WTC11 (cell line): ENCODE measurements around the gene ZNF775. TPM values are rescaled to one million over a fixed set of nuclear protein-coding genes. Genes with fewer than 3 reads are reported as not detected.

Source experiments
- ATAC-seq: fragments of 200-7000 bp; cut with Tn5 transposase; 2 replicates; pipeline ENCODE4 v1.10.0; 2021; ENCODE audit warnings: mild to moderate bottlenecking, moderate library complexity
- CTCF ChIA-PET: fragments of 300-600 bp; sonication (Branson Sonifier 250); formaldehyde crosslinking; loops from one replicate; lab custom pipeline; 2021; ENCODE audit warnings: antibody characterized with exemption; lab: Charles Lee
- POLR2A ChIA-PET: fragments of 350-600 bp; sonication (Branson Sonifier 250); formaldehyde crosslinking; loops from one replicate; lab custom pipeline; 2021; ENCODE audit warnings: antibody characterized with exemption; lab: Charles Lee
- DNase-seq: peaks from one replicate; pipeline ENCODE4 v3.0.0; 2021; ENCODE audit warnings: low spot score
- H3K27ac Mint-ChIP-seq: 2 replicates; pipeline ENCODE4 v1.8.0; 2021; ENCODE audit warnings: mixed read lengths
- H3K27me3 Mint-ChIP-seq: 2 replicates; pipeline ENCODE4 v1.8.0; 2021; ENCODE audit warnings: low read depth, mild to moderate bottlenecking, moderate library complexity, mixed read lengths
- H3K36me3 Mint-ChIP-seq: 2 replicates; pipeline ENCODE4 v1.8.0; 2021; ENCODE audit warnings: mixed read lengths
- H3K4me1 Mint-ChIP-seq: 2 replicates; pipeline ENCODE4 v1.8.0; 2022; ENCODE audit warnings: mixed read lengths
- H3K4me3 Mint-ChIP-seq: 2 replicates; pipeline ENCODE4 v1.8.0; 2021; ENCODE audit warnings: mild to moderate bottlenecking, moderate library complexity, mixed read lengths
- H3K9me3 Mint-ChIP-seq: 2 replicates; pipeline ENCODE4 v1.8.0; 2021; ENCODE audit warnings: mixed read lengths
- ELF4 ChIP-seq: sonication (generic); formaldehyde crosslinking; IDR thresholded peaks from 2 replicates; pipeline ENCODE4 v1.8.1; 2022; ENCODE audit warnings: low read depth, mild to moderate bottlenecking, moderate library complexity, missing genetic modification reagents
- KAT7 ChIP-seq: sonication (generic); formaldehyde crosslinking; IDR thresholded peaks from 2 replicates; pipeline ENCODE4 v1.8.1; 2023; ENCODE audit warnings: missing genetic modification reagents, mild to moderate bottlenecking, borderline replicate concordance
- MXD4 ChIP-seq: fragments of 250-450 bp; sonication (Bioruptor Pico); IDR thresholded peaks from 2 replicates; pipeline ENCODE4 v1.8.0; 2021; ENCODE audit warnings: mild to moderate bottlenecking, moderate library complexity, borderline replicate concordance
- NFE2L1 ChIP-seq: sonication (generic); formaldehyde crosslinking; IDR thresholded peaks from 2 replicates; pipeline ENCODE4 v1.8.1; 2023; ENCODE audit warnings: missing genetic modification reagents
- NR1H2 ChIP-seq: sonication (generic); formaldehyde crosslinking; IDR thresholded peaks from 2 replicates; pipeline ENCODE4 v1.9.0; 2021; ENCODE audit warnings: mild to moderate bottlenecking, moderate library complexity, missing genetic modification reagents
- PRRX2 ChIP-seq: fragments of 250-450 bp; sonication (Bioruptor Pico); IDR thresholded peaks from 2 replicates; pipeline ENCODE4 v1.8.0; 2021; ENCODE audit warnings: mild to moderate bottlenecking
- RELA ChIP-seq: sonication (generic); formaldehyde crosslinking; IDR thresholded peaks from 2 replicates; pipeline ENCODE4 v1.8.1; 2022; ENCODE audit warnings: missing genetic modification reagents, mild to moderate bottlenecking, borderline replicate concordance
- SOX15 ChIP-seq: fragments of 250-450 bp; sonication (Bioruptor Pico); IDR thresholded peaks from 2 replicates; pipeline ENCODE4 v1.9.0; 2021; ENCODE audit warnings: mild to moderate bottlenecking
- TEAD4 ChIP-seq: sonication (generic); formaldehyde crosslinking; IDR thresholded peaks from 2 replicates; pipeline ENCODE4 v1.8.0; 2022; ENCODE audit warnings: mild to moderate bottlenecking, missing genetic modification reagents
- TP53 ChIP-seq: sonication (generic); formaldehyde crosslinking; IDR thresholded peaks from 2 replicates; pipeline ENCODE4 v1.8.1; 2023; ENCODE audit warnings: mild to moderate bottlenecking, missing genetic modification reagents
- ZNF121 ChIP-seq: sonication (generic); formaldehyde crosslinking; IDR thresholded peaks from 2 replicates; pipeline ENCODE4 v1.8.0; 2023; ENCODE audit warnings: missing genetic modification reagents
- ZNF219 ChIP-seq: sonication (generic); formaldehyde crosslinking; IDR thresholded peaks from 2 replicates; pipeline ENCODE4 v1.8.0; 2023; ENCODE audit warnings: missing genetic modification reagents, mild to moderate bottlenecking, borderline replicate concordance
- ZNF232 ChIP-seq: sonication (generic); formaldehyde crosslinking; IDR thresholded peaks from 2 replicates; pipeline ENCODE4 v1.8.0; 2022; ENCODE audit warnings: mild to moderate bottlenecking, missing genetic modification reagents
- total RNA-seq: library from RNA; stranded (reverse); gene quantifications from 3 replicates; pipeline ENCODE4 v1.2.3, GENCODE V29; 2021
- TF ChIP-seq, protein P1 (sequence below): sonication (generic); formaldehyde crosslinking; IDR thresholded peaks from 2 replicates; pipeline ENCODE4 v1.8.1; 2023; ENCODE audit warnings: mild to moderate bottlenecking, missing genetic modification reagents, moderate library complexity
- TF ChIP-seq, protein P2 (sequence below): sonication (generic); formaldehyde crosslinking; IDR thresholded peaks from 2 replicates; pipeline ENCODE4 v1.8.0; 2023; ENCODE audit warnings: missing genetic modification reagents
- TF ChIP-seq, protein P3 (sequence below): sonication (generic); formaldehyde crosslinking; IDR thresholded peaks from 2 replicates; pipeline ENCODE4 v1.8.0; 2022; ENCODE audit warnings: mild to moderate bottlenecking, missing genetic modification reagents
- TF ChIP-seq, protein P4 (sequence below): sonication (generic); formaldehyde crosslinking; IDR thresholded peaks from 2 replicates; pipeline ENCODE4 v1.8.1; 2023; ENCODE audit warnings: mild to moderate bottlenecking, moderate library complexity, missing genetic modification reagents
- TF ChIP-seq, protein P5 (sequence below): fragments of 250-450 bp; sonication (Bioruptor Pico); IDR thresholded peaks from 2 replicates; pipeline ENCODE4 v1.9.0; 2021; ENCODE audit warnings: moderate library complexity, mild to moderate bottlenecking, inconsistent platforms, borderline replicate concordance
- TF ChIP-seq, protein P6 (sequence below): sonication (generic); formaldehyde crosslinking; IDR thresholded peaks from 2 replicates; pipeline ENCODE4 v1.8.1; 2022; ENCODE audit warnings: low read depth, mild to moderate bottlenecking, moderate library complexity, missing genetic modification reagents, borderline replicate concordance
- TF ChIP-seq, protein P7 (sequence below): sonication (generic); formaldehyde crosslinking; IDR thresholded peaks from 2 replicates; pipeline ENCODE4 v1.8.1; 2023; ENCODE audit warnings: mild to moderate bottlenecking, missing genetic modification reagents

Gene ZNF775
- total RNA-seq, 1 experiment from 2014 or later: 25.4 TPM

DNA sequence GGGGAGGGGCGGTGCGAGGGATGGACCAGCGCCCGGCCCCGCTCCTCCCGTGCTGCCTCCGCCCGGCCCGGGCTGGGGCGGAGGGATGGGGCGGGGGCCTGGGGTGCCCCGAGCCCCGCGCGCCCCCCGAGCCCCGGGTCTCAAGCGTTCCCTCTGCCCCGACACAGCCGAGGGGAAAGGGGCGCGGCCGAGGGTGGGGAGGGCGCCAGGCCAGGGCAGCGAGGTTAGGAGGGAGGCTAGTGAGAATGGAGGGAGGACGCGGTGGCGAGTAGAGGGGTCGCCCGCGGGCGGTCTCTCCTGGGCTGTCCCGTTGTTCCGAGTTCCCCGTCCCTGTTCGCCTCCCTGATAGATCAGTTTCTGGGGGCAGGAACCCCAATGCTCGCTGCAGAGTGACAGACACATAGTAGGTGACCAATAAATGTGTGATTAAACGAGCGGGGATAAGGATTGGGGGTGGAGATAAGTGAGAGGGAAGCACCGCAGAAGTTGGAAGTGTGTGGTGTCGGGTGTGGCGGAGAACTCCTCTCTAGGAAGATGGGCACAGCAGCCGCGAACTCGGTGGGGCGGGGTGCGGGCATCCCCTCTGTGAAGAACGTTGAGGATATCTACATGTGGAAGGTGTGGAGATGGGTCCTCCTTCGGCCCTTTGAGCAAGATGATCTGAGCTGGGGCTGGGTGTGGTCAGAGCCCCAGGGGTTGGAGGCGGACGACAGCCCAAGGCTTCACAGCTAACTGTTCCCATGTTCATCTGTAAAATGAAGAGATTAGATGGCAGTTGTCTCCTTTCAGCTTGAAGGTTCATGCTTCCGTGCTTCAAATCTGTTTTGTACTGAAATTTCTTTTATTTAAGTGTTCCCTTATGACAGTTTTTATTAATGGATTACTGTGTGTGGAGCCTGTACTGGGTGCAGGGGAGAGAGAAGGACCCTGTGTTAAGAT is 580 bp downstream of the ZNF775 start:
- H3K4me3 Mint-ChIP-seq: peak overlapping the region; percentile 87
- H3K36me3 Mint-ChIP-seq: peaks cover 5% of the 10 kb centered on the region
- H3K9me3 Mint-ChIP-seq: no peaks in the 10 kb centered on the region
- POLR2A ChIA-PET: interaction anchor here (0.9 to 1.4 kb wide), 4 partner anchors 8 to 26 kb away, joined by 3 to 5 read pairs (median 4); partner anchors contain the start of gene REPIN1
- peak overlapping the region; percentile 88 for H3K27ac Mint-ChIP-seq
- TF ChIP-seq KAT7 (CRISPR knock-in tag) (peak; percentile 63; the same call in 1 of the 2 replicates), ZNF121 (CRISPR knock-in tag) (peak; percentile 45), RELA (CRISPR knock-in tag) (no peak), NFE2L1 (CRISPR knock-in tag) (peak; percentile 61; the same call in 1 of the 2 replicates), MXD4 (CRISPR knock-in tag) (no peak), ELF4 (CRISPR knock-in tag) (0 out of 2 replicates have a peak, but pooled peaks have one; percentile 63), SOX15 (no peak), ZNF232 (CRISPR knock-in tag) (no peak)
- TF ChIP-seq, protein P1, sequence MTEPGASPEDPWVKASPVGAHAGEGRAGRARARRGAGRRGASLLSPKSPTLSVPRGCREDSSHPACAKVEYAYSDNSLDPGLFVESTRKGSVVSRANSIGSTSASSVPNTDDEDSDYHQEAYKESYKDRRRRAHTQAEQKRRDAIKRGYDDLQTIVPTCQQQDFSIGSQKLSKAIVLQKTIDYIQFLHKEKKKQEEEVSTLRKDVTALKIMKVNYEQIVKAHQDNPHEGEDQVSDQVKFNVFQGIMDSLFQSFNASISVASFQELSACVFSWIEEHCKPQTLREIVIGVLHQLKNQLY (CRISPR knock-in tag): peak; percentile 25; the same call in 1 of the 2 replicates
- TF ChIP-seq, protein P2, sequence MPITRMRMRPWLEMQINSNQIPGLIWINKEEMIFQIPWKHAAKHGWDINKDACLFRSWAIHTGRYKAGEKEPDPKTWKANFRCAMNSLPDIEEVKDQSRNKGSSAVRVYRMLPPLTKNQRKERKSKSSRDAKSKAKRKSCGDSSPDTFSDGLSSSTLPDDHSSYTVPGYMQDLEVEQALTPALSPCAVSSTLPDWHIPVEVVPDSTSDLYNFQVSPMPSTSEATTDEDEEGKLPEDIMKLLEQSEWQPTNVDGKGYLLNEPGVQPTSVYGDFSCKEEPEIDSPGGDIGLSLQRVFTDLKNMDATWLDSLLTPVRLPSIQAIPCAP (CRISPR knock-in tag): 0 out of 2 replicates have a peak, but pooled peaks have one; percentile 14
- TF ChIP-seq, protein P3, sequence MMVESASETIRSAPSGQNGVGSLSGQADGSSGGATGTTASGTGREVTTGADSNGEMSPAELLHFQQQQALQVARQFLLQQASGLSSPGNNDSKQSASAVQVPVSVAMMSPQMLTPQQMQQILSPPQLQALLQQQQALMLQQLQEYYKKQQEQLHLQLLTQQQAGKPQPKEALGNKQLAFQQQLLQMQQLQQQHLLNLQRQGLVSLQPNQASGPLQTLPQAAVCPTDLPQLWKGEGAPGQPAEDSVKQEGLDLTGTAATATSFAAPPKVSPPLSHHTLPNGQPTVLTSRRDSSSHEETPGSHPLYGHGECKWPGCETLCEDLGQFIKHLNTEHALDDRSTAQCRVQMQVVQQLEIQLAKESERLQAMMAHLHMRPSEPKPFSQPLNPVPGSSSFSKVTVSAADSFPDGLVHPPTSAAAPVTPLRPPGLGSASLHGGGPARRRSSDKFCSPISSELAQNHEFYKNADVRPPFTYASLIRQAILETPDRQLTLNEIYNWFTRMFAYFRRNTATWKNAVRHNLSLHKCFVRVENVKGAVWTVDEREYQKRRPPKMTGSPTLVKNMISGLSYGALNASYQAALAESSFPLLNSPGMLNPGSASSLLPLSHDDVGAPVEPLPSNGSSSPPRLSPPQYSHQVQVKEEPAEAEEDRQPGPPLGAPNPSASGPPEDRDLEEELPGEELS: 0 out of 2 replicates have a peak, but pooled peaks have one; percentile 48
- TF ChIP-seq, protein P4, sequence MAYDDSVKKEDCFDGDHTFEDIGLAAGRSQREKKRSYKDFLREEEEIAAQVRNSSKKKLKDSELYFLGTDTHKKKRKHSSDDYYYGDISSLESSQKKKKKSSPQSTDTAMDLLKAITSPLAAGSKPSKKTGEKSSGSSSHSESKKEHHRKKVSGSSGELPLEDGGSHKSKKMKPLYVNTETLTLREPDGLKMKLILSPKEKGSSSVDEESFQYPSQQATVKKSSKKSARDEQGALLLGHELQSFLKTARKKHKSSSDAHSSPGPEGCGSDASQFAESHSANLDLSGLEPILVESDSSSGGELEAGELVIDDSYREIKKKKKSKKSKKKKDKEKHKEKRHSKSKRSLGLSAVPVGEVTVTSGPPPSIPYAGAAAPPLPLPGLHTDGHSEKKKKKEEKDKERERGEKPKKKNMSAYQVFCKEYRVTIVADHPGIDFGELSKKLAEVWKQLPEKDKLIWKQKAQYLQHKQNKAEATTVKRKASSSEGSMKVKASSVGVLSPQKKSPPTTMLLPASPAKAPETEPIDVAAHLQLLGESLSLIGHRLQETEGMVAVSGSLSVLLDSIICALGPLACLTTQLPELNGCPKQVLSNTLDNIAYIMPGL (CRISPR knock-in tag): 0 out of 2 replicates have a peak, but pooled peaks have one; percentile 11
- TF ChIP-seq, protein P5, sequence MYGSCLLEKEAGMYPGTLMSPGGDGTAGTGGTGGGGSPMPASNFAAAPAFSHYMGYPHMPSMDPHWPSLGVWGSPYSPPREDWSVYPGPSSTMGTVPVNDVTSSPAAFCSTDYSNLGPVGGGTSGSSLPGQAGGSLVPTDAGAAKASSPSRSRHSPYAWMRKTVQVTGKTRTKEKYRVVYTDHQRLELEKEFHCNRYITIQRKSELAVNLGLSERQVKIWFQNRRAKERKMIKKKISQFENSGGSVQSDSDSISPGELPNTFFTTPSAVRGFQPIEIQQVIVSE: no peak
- ATAC-seq (no peak), DNase-seq (peak; percentile 28)
- H3K4me1 Mint-ChIP-seq: peaks cover 81% of the 10 kb centered on the region
- H3K27me3 Mint-ChIP-seq: no peaks in the 10 kb centered on the region
- CTCF ChIA-PET: interaction anchor here (1.2 kb wide), 1 partner anchor 26 kb away, joined by 3 read pairs; a partner anchor contains a TSS

DNA sequence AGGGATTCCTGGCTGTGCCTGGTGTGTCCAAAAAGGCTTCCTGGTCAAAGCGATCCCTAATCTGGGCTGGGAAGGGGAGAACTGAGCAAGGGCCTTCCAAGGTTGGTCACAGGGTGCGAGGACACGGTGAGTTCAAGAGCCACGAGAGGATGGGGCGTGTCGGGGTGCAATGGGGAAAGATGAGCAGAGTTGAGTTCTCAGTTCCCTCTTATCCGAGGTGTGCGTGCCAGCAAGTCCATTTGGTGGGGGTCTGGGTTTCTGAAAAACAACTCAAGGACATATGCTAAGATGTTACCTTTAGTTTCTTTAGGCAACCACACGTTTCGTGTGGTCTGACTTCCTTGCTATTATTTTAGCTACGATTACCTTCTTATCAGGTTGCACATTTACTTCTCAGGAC is 1.3 kb downstream of the ZNF775 start:
- Mint-ChIP-seq H3K4me1 (peaks cover 80% of the 10 kb centered on the region), H3K9me3 (no peaks in the 10 kb centered on the region), H3K4me3 (peak overlapping the region; percentile 87), H3K27me3 (no peaks in the 10 kb centered on the region), H3K36me3 (peaks cover 1% of the 10 kb centered on the region; the same call in 1 of the 2 replicates), H3K27ac (peak overlapping the region; percentile 88)
- ChIA-PET CTCF (interaction anchor here (1.2 kb wide), 1 partner anchor 25 kb away, joined by 3 read pairs; a partner anchor contains a TSS), POLR2A (interaction anchor here (0.9 to 1.4 kb wide), 4 partner anchors 9 to 25 kb away, joined by 3 to 5 read pairs (median 4); partner anchors contain the start of gene REPIN1)
- DNase-seq (peak; percentile 3), ATAC-seq (no peak)
- TF ChIP-seq TEAD4 (CRISPR knock-in tag) (no peak), NR1H2 (no peak), TP53 (CRISPR knock-in tag) (no peak), ZNF121 (CRISPR knock-in tag) (no peak), ZNF219 (CRISPR knock-in tag) (no peak), PRRX2 (no peak)
- TF ChIP-seq, protein P6, sequence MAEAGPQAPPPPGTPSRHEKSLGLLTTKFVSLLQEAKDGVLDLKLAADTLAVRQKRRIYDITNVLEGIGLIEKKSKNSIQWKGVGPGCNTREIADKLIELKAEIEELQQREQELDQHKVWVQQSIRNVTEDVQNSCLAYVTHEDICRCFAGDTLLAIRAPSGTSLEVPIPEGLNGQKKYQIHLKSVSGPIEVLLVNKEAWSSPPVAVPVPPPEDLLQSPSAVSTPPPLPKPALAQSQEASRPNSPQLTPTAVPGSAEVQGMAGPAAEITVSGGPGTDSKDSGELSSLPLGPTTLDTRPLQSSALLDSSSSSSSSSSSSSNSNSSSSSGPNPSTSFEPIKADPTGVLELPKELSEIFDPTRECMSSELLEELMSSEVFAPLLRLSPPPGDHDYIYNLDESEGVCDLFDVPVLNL: no peak
- TF ChIP-seq, protein P7, sequence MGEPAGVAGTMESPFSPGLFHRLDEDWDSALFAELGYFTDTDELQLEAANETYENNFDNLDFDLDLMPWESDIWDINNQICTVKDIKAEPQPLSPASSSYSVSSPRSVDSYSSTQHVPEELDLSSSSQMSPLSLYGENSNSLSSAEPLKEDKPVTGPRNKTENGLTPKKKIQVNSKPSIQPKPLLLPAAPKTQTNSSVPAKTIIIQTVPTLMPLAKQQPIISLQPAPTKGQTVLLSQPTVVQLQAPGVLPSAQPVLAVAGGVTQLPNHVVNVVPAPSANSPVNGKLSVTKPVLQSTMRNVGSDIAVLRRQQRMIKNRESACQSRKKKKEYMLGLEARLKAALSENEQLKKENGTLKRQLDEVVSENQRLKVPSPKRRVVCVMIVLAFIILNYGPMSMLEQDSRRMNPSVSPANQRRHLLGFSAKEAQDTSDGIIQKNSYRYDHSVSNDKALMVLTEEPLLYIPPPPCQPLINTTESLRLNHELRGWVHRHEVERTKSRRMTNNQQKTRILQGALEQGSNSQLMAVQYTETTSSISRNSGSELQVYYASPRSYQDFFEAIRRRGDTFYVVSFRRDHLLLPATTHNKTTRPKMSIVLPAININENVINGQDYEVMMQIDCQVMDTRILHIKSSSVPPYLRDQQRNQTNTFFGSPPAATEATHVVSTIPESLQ (CRISPR knock-in tag): no peak
- TF ChIP-seq, protein P4 (CRISPR knock-in tag): no peak
